WTC11 (cell line): ENCODE data around the gene ANO7. TPM values are rescaled to one million over a fixed set of nuclear protein-coding genes. Genes with fewer than 3 reads are reported as not detected.

Experiments used
- ATAC-seq: fragments of 200-7000 bp; cut with Tn5 transposase; 2 replicates; pipeline ENCODE4 v1.10.0; 2021; ENCODE audit warnings: mild to moderate bottlenecking, moderate library complexity
- CTCF ChIA-PET: fragments of 300-600 bp; sonication (Branson Sonifier 250); formaldehyde crosslinking; loops from one replicate; lab custom pipeline; 2021; ENCODE audit warnings: antibody characterized with exemption; lab: Charles Lee
- POLR2A ChIA-PET: fragments of 350-600 bp; sonication (Branson Sonifier 250); formaldehyde crosslinking; loops from one replicate; lab custom pipeline; 2021; ENCODE audit warnings: antibody characterized with exemption; lab: Charles Lee
- DNase-seq: peaks from one replicate; pipeline ENCODE4 v3.0.0; 2021; ENCODE audit warnings: low spot score
- H3K27ac Mint-ChIP-seq: 2 replicates; pipeline ENCODE4 v1.8.0; 2021; ENCODE audit warnings: mixed read lengths
- H3K27me3 Mint-ChIP-seq: 2 replicates; pipeline ENCODE4 v1.8.0; 2021; ENCODE audit warnings: low read depth, mild to moderate bottlenecking, moderate library complexity, mixed read lengths
- H3K36me3 Mint-ChIP-seq: 2 replicates; pipeline ENCODE4 v1.8.0; 2021; ENCODE audit warnings: mixed read lengths
- H3K4me1 Mint-ChIP-seq: 2 replicates; pipeline ENCODE4 v1.8.0; 2022; ENCODE audit warnings: mixed read lengths
- H3K4me3 Mint-ChIP-seq: 2 replicates; pipeline ENCODE4 v1.8.0; 2021; ENCODE audit warnings: mild to moderate bottlenecking, moderate library complexity, mixed read lengths
- H3K9me3 Mint-ChIP-seq: 2 replicates; pipeline ENCODE4 v1.8.0; 2021; ENCODE audit warnings: mixed read lengths
- ARID4B ChIP-seq: sonication (generic); formaldehyde crosslinking; IDR thresholded peaks from 2 replicates; pipeline ENCODE4 v1.8.0; 2023; ENCODE audit warnings: missing genetic modification reagents, mild to moderate bottlenecking, borderline replicate concordance
- CBFB ChIP-seq: sonication (generic); formaldehyde crosslinking; IDR thresholded peaks from 2 replicates; pipeline ENCODE4 v1.8.1; 2022; ENCODE audit warnings: mild to moderate bottlenecking, low read depth, missing genetic modification reagents
- CREB1 ChIP-seq: sonication (generic); formaldehyde crosslinking; IDR thresholded peaks from 2 replicates; pipeline ENCODE4 v1.8.0; 2023; ENCODE audit warnings: mild to moderate bottlenecking, missing genetic modification reagents
- ESRRA ChIP-seq: sonication (generic); formaldehyde crosslinking; IDR thresholded peaks from 2 replicates; pipeline ENCODE4 v1.8.1; 2022; ENCODE audit warnings: mild to moderate bottlenecking, missing genetic modification reagents, borderline replicate concordance
- ETV6 ChIP-seq: sonication (generic); formaldehyde crosslinking; IDR thresholded peaks from 2 replicates; pipeline ENCODE4 v1.8.1; 2022; ENCODE audit warnings: mild to moderate bottlenecking, missing genetic modification reagents
- GTF2I ChIP-seq: fragments of 250-450 bp; sonication (Bioruptor Pico); conservative IDR thresholded peaks from 2 replicates; pipeline ENCODE4 v1.4.0; 2021; ENCODE audit warnings: mild to moderate bottlenecking
- IRF1 ChIP-seq: sonication (generic); formaldehyde crosslinking; IDR thresholded peaks from 2 replicates; pipeline ENCODE4 v1.8.0; 2023; ENCODE audit warnings: missing genetic modification reagents
- JAZF1 ChIP-seq: fragments of 250-450 bp; sonication (Bioruptor Pico); IDR thresholded peaks from 2 replicates; pipeline ENCODE4 v1.9.0; 2021; ENCODE audit warnings: moderate library complexity, mild to moderate bottlenecking, inconsistent platforms
- MLX ChIP-seq: sonication (generic); formaldehyde crosslinking; IDR thresholded peaks from 2 replicates; pipeline ENCODE4 v1.8.1; 2023; ENCODE audit warnings: mild to moderate bottlenecking, missing genetic modification reagents, moderate library complexity
- NFYB ChIP-seq: sonication (generic); formaldehyde crosslinking; conservative IDR thresholded peaks from 2 replicates; pipeline ENCODE4 v1.8.0; 2022; ENCODE audit warnings: low read depth, missing genetic modification reagents
- SOX15 ChIP-seq: fragments of 250-450 bp; sonication (Bioruptor Pico); IDR thresholded peaks from 2 replicates; pipeline ENCODE4 v1.9.0; 2021; ENCODE audit warnings: mild to moderate bottlenecking
- SP1 ChIP-seq: sonication (generic); formaldehyde crosslinking; conservative IDR thresholded peaks from 2 replicates; pipeline ENCODE4 v1.8.1; 2022; ENCODE audit warnings: missing genetic modification reagents
- TP53 ChIP-seq: sonication (generic); formaldehyde crosslinking; IDR thresholded peaks from 2 replicates; pipeline ENCODE4 v1.8.1; 2023; ENCODE audit warnings: mild to moderate bottlenecking, missing genetic modification reagents
- USF1 ChIP-seq: sonication (generic); formaldehyde crosslinking; IDR thresholded peaks from 2 replicates; pipeline ENCODE4 v1.8.0; 2022; ENCODE audit warnings: mild to moderate bottlenecking, missing genetic modification reagents
- ZMAT4 ChIP-seq: fragments of 250-450 bp; sonication (Bioruptor Pico); IDR thresholded peaks from 2 replicates; pipeline ENCODE4 v1.9.0; 2021; ENCODE audit warnings: mild to moderate bottlenecking
- ZNF232 ChIP-seq: sonication (generic); formaldehyde crosslinking; IDR thresholded peaks from 2 replicates; pipeline ENCODE4 v1.8.0; 2022; ENCODE audit warnings: mild to moderate bottlenecking, missing genetic modification reagents
- ZNF317 ChIP-seq: sonication (generic); formaldehyde crosslinking; IDR thresholded peaks from 2 replicates; pipeline ENCODE4 v1.8.1; 2023; ENCODE audit warnings: low read depth, mild to moderate bottlenecking, moderate library complexity, missing genetic modification reagents, borderline replicate concordance
- ZNF532 ChIP-seq: fragments of 250-450 bp; sonication (Bioruptor Pico); IDR thresholded peaks from 2 replicates; pipeline ENCODE4 v1.9.0; 2021; ENCODE audit warnings: mild to moderate bottlenecking, borderline replicate concordance
- total RNA-seq: library from RNA; stranded (reverse); gene quantifications from 3 replicates; pipeline ENCODE4 v1.2.3, GENCODE V29; 2021

Gene ANO7
- total RNA-seq, 1 experiment from 2014 or later = 8.0 TPM

- Mint-ChIP-seq H3K36me3 (peaks cover 92% of the 10 kb centered on the region), H3K27me3 (no peaks in the 10 kb centered on the region)
- no peak for TF ChIP-seq IRF1 (CRISPR knock-in tag)
- TF ChIP-seq ETV6 (CRISPR knock-in tag) = no peak
- TF ChIP-seq GTF2I (CRISPR knock-in tag) = no peak
- TF ChIP-seq NFYB = no peak
- no peak for TF ChIP-seq ZNF532 (CRISPR knock-in tag)
- TF ChIP-seq, all 79 proteins: peak for 0
These were observed 46.7 kb downstream of the ANO7 start for GRCh38 chr2:241234962-241235740.

GRCh38 chr2:241235859-241236593 lies 47.5 kb downstream of the ANO7 start:
- Mint-ChIP-seq H3K4me1 (no peaks in the 10 kb centered on the region), H3K36me3 (peaks cover 93% of the 10 kb centered on the region), H3K4me3 (no peak overlapping the region), H3K27me3 (no peaks in the 10 kb centered on the region), H3K9me3 (no peaks in the 10 kb centered on the region), H3K27ac (no peak overlapping the region)
- DNase-seq = no peak
- TF ChIP-seq ZNF317 (CRISPR knock-in tag) (no peak), JAZF1 (CRISPR knock-in tag) (no peak), ETV6 (CRISPR knock-in tag) (no peak), CBFB (CRISPR knock-in tag) (no peak), SOX15 (CRISPR knock-in tag) (no peak), USF1 (no peak), TP53 (no peak), NFYB (no peak), MLX (CRISPR knock-in tag) (no peak), ZMAT4 (CRISPR knock-in tag) (no peak), ESRRA (CRISPR knock-in tag) (no peak), ZNF232 (no peak), ARID4B (no peak), CREB1 (CRISPR knock-in tag) (no peak), SP1 (CRISPR knock-in tag) (no peak)
- CTCF ChIA-PET = no interaction called here
- ATAC-seq = no peak
- POLR2A ChIA-PET = no interaction called here

More at GRCh38 chr2:241234962-241235740, 46.7 kb downstream of the ANO7 start:
- Mint-ChIP-seq H3K27ac (no peak overlapping the region), H3K9me3 (no peaks in the 10 kb centered on the region), H3K4me3 (no peak overlapping the region), H3K4me1 (no peaks in the 10 kb centered on the region)
- ChIA-PET CTCF (no interaction called here), POLR2A (no interaction called here)
- DNase-seq (no peak), ATAC-seq (no peak)
